ENCODE data around the gene USP20. TPM values are rescaled to one million over a fixed set of nuclear protein-coding genes. Genes with fewer than 3 reads are reported as not detected.

Gene USP20
- total RNA-seq, 4 donors from 2014 or later = 11.5 to 18.5 (median 15.5) TPM

GRCh38 chr9:129802833-129803675, 32.2 kb upstream of the USP20 start, which contains the start of gene TOR1B:
TOR1B (plus strand) TSS chr9:129803184; CDS start chr9:129803213, 29 bp downstream.
- peak; percentile 95 for DNase-seq (ENCODE audit: low spot score)
- ATAC-seq (ENCODE audit: low FRiP score) = peak; percentile 97
- no peak for TF ChIP-seq CTCF (IDR thresholded peaks at IDR 0.05)

- DNase-seq (ENCODE audit: low spot score) (no peak), ATAC-seq (ENCODE audit: low FRiP score) (no peak)
- TF ChIP-seq CTCF (IDR thresholded peaks at IDR 0.05) = no peak
Measured at GRCh38 chr9:129803676-129804060, 31.6 kb upstream of the USP20 start.

- no peak for TF ChIP-seq CTCF (IDR thresholded peaks at IDR 0.05)
- ATAC-seq (ENCODE audit: low FRiP score) = no peak
- DNase-seq (ENCODE audit: low spot score) = no peak
Measured at GRCh38 chr9:129806061-129806460, 29.2 kb upstream of the USP20 start.

- no peak for DNase-seq (ENCODE audit: low spot score)
- ATAC-seq (ENCODE audit: low FRiP score) = no peak
- TF ChIP-seq CTCF (IDR thresholded peaks at IDR 0.05) = no peak
Measured at GRCh38 chr9:129809346-129809745, 25.9 kb upstream of the USP20 start.

- no peak for DNase-seq (ENCODE audit: low spot score)
Measured at GRCh38 chr9:129810116-129810515, 25.1 kb upstream of the USP20 start.

GRCh38 chr9:129810788-129811187, 24.5 kb upstream of the USP20 start:
- DNase-seq (ENCODE audit: low spot score) (no peak), ATAC-seq (ENCODE audit: low FRiP score) (no peak)

More at GRCh38 chr9:129810116-129810515, 25.1 kb upstream of the USP20 start:
- ATAC-seq (ENCODE audit: low FRiP score) = no peak
- no peak for TF ChIP-seq CTCF (IDR thresholded peaks at IDR 0.05)

More at GRCh38 chr9:129810788-129811187, 24.5 kb upstream of the USP20 start:
- TF ChIP-seq CTCF (IDR thresholded peaks at IDR 0.05) = no peak

Measured in omental fat pad (tissue), 4 donors.